ENCODE results near the gene HPX.
"Not testable (repeated sequence)": the region's sequence is repeated elsewhere in the genome, so short reads cannot be mapped to it uniquely, and the experiment has no call there.

HPX gene

DNA sequence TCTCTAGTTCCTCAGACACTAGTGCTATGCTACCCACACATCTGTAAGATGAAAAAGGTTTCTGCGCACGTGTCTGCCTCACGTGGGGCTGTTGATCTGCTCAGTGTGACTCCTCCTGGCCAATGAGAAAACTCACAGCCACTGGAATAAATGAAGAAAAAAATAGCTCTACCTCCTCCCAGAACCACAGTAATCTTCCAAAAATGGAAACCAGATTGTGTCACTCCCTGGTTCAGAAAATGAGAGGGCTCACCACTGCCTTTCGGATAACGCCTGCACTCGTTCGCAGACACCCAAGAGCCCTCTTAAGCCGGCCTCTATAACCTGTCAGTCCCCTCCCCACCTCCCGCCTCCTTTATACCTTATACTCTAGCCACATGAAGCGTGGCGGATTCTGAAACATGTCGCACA is 27.0 kb downstream of the HPX start:
- DNase-seq = peak; percentile 14 to 30

DNA sequence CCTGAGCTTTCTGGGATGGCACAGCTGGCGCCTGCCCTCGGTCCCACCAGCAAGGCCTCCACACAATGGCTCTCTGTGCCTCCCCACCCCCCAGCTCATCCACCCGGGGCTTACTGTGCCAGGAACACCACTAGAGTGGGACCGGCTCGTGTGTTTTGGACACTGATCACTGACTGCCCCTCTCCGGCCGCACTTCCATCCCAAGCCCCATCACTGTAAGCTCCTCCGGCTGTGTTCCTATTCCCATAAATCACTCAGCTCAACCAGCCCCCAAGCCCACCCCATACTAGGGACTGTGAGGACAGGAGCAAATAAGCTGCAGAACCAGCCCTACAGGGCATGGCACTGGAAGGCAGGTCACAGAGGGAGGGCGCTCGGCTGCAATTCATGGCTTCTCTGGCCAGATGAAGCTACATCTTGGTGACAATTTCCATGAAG is 29.2 kb downstream of the HPX start:
- DNase-seq = no peak

- DNase-seq = no peak
These were observed 29.9 kb downstream of the HPX start for GRCh38 chr11:6410695-6411430.

DNA sequence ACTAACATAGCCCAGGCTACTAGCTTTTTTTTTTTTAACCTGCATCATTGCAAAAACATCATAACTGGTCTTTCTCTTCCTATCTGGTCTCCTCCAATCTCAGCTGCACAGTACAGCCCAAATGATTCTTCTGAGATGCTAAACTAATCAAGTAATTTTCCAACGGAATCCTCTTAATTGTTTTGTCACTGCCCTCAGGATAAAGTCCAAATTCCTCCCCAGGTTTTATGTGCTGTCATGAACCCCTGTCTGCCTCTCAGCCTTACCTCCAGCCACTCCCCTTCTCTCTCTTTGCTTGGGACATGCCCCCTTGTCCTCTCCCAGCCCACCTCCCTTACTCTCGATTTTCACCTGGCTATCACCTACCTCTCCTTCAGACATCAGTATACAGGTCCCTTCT is 34.4 kb downstream of the HPX start:
- no peak for DNase-seq

DNA sequence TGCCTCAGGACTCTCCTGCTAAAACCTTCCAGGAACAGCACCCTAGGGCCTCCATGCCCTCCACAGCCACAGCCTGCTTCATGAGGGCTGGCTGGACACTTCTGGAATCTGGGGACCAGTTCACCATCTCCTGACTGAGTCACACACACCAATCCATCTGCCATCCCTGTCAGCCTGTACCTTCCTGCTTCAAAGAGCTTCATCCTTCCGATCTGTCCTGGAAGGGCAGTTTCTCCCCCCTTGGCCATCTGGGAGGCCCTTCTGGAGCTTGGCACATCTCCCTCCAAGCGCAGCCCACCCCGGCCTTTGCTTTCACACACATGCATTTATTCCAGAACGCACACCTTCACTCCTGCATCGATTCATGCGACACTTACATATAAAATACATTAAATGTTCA is 34.9 kb downstream of the HPX start:
- no peak for DNase-seq

- peak; percentile 17 to 66 for DNase-seq
These were observed 35.6 kb downstream of the HPX start for GRCh38 chr11:6405052-6405667.

DNA sequence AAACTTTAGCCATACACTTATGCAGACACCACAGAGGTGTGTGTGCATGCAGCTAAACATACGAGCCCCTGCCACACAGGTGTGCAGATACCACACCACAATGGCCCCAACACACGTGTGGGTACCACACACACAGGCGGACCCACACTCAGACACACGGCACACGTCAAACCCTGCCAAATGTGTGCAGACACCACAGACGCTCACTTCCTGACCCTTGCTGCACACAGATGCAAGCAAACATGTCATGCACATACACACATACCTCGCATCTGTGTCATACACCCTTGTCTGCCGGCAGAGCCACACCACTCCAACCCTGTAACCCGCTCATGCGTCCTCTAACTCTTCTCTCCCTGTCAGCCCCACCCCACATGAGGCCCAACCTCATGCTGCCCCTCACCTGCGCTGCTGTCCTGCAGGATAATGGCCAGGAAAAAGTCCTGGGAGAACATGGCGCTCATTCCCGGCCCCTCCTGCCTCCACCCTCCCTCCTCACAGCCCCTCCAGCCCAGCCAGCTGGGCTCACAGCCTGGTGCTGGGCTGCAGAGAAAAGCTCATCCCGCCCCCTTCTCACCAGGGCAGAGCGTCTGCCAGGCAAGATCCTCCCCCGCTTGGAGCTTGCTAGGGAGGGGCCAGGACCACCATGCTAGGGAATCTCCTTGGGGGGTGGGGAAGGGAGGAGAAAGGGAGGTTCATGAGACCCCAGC is 36.3 kb downstream of the HPX start:
- no peak for DNase-seq

GRCh38 chr11:6403539-6403938 is 37.2 kb downstream of the HPX start:
- DNase-seq = no peak

GRCh38 chr11:6402561-6402981 is 38.2 kb downstream of the HPX start:
- DNase-seq = no peak

DNA sequence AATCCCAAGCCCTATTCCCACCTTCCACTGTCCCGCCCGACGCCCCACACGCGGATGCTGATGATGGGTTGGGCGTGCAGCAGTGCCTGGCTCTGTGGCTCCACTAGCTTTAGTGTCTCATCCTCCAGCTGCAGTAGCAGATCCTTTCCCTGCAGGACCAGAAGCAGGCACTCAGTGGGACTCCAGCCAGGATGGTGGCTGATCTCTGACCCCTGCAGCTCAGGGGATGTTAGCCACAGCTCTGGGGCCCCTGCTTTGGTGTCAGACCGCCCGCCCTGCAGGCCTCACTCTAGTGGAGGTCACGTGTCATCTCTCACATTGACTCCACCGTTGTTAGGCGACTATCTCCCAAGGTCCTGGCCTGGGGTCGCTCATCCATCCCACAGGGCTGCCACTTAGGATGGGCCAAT is 38.7 kb downstream of the HPX start:
- no peak for DNase-seq

- DNase-seq = no peak
These were observed 39.3 kb downstream of the HPX start for GRCh38 chr11:6401464-6401863.

GRCh38 chr11:6400431-6401345 is 40.1 kb downstream of the HPX start:
- no peak for DNase-seq

DNA sequence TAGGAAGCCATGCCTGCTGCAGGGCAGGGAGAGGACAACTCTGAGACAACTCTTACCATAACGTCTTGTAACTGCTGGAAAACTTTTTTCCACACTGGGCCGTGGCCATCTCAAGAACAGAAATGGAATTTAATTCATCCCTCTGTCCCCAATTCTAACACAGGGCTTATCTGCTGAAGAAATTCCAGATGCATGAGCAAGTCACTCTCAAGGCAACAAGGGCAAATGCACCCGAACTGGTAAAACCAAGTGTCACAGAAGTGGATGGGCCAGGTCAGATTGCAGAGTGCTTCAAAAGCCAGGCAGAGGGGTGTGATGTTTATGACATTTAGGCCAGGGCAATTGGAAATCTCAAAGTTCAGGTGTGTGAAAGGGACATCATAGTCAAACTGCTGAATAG is 43.2 kb downstream of the HPX start:
- DNase-seq = no peak

DNA sequence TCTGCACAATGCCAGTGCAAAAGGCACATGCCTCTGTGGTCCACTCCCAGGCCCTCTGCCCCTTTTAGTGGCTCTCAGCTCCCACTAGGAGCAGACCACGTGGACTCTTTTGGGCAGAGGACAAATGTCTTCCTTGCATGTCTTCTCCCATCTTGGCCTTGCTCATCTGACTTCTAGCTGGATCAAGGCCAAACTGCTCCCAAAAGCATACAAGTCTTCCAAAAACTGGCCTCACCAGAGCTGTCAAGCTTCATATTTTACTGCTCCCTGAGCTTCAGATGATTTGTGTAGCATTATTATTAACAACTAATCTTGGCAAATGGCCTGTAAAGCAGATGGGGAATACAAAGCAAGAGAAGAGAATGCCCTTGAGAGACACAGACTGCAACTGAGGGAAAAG is 43.6 kb downstream of the HPX start:
- DNase-seq = no peak

GRCh38 chr11:6395470-6396060 is 45.2 kb downstream of the HPX start:
- no peak for DNase-seq

DNA sequence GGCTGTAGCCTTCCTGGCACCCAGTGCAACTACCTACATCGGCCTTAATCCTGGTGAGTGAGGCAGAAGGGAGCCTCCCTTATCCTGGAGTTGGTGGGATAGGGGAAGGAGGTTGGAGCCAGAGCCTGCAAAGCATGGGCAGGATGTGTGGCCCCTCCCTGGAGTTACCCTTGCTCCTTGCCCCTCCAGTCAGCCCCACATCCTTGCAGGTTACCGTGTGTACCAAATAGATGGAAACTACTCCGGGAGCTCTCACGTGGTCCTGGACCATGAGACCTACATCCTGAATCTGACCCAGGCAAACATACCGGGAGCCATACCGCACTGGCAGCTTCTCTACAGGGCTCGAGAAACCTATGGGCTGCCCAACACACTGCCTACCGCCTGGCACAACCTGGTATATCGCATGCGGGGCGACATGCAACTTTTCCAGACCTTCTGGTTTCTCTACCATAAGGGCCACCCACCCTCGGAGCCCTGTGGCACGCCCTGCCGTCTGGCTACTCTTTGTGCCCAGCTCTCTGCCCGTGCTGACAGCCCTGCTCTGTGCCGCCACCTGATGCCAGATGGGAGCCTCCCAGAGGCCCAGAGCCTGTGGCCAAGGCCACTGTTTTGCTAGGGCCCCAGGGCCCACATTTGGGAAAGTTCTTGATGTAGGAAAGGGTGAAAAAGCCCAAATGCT is 46.7 kb downstream of the HPX start:
- no peak for DNase-seq

GRCh38 chr11:6392251-6392650 is 48.5 kb downstream of the HPX start:
- DNase-seq = not testable (repeated sequence)

GRCh38 chr11:6391537-6392134 is 49.2 kb downstream of the HPX start:
- no peak for DNase-seq

DNA sequence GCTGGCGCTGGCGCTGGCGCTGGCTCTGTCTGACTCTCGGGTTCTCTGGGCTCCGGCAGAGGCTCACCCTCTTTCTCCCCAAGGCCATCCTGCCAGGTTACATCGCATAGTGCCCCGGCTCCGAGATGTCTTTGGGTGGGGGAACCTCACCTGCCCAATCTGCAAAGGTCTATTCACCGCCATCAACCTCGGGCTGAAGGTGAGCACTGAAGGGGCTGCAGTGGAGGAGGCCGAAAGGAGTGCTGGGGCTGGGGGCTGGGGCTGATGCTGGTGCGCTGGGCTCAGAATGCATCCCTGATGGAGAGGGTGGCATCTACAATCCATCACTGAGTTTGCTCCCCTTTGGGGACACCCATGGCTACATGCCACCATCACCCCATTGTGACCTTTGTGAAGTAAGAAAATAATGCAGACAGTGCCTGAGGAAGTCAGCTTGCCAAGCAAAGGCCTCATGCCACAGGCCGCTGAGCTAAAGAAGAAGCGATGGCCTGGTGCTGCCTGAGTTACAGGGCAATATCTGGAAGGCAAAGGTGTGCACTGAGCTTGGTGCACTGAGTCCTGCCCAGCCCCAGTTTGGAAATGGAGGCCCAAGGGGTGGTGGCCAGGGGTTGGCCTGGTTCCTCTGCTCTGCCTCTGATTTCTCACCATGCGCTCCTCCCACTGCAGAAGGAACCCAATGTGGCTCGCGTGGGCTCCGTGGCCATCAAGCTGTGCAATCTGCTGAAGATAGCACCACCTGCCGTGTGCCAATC is 49.9 kb downstream of the HPX start:
- DNase-seq = no peak

DNA sequence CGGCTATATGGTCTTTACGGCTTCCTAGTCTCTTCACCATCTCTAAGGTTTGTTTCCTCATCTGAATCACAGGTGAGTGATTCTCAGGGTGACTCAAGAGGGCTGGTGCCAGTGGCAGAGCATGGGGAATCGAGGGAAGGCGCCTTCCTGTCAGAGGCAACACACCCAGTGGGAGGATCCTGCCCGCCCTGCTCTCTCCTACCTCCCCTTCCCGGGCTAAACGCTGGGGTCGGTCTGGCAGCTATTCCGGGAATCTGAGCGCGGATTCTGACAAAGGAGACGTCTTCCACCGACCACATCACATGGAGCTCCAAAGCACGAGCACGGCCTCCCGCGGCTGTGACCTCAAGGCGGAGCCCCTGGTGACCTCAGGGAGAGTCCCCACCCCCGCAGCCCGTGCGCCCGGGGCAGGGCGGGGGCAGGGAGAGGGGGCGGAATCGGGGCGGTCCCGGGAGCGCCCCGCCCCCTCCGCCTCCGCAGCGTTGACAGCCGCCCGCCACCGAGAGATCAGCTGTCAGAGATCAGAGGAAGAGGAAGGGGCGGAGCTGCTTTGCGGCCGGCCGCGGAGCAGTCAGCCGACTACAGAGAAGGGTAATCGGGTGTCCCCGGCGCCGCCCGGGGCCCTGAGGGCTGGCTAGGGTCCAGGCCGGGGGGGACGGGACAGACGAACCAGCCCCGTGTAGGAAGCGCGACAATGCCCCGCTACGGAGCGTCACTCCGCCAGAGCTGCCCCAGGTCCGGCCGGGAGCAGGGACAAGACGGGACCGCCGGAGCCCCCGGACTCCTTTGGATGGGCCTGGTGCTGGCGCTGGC is 50.7 kb downstream of the HPX start, which contains the start of gene SMPD1:
TSS of gene SMPD1 (plus strand) at position 570 of the 813 bp plus-strand sequence. CDS start at position 695, 125 bp downstream.
- DNase-seq = peak; percentile 88 to 97
